Hepatocyte (in vitro differentiated cells): ENCODE results near the gene OCRL.

Experiments used
- EZH2 ChIP-seq: fragments of 200-600 bp; sonication (generic); IDR thresholded peaks from 2 replicates; pipeline ENCODE4 v1.6.1; 2016; ENCODE audit warnings: antibody characterized with exemption, mild to moderate bottlenecking, borderline replicate concordance
- EZH2phosphoT487 ChIP-seq: fragments of 200-600 bp; sonication (generic); IDR thresholded peaks from one replicate; pipeline ENCODE4 v1.6.1; 2018; ENCODE audit warnings: antibody characterized with exemption, mild to moderate bottlenecking, low read depth, moderate library complexity; ENCODE audit not compliant: unreplicated experiment, severe bottlenecking
- TF ChIP-seq, protein P1 (sequence below): fragments of 200-600 bp; sonication (generic); IDR thresholded peaks from 2 replicates; pipeline ENCODE4 v1.5.1; 2016; ENCODE audit warnings: antibody characterized with exemption, mild to moderate bottlenecking; ENCODE audit not compliant: poor library complexity

DNA sequence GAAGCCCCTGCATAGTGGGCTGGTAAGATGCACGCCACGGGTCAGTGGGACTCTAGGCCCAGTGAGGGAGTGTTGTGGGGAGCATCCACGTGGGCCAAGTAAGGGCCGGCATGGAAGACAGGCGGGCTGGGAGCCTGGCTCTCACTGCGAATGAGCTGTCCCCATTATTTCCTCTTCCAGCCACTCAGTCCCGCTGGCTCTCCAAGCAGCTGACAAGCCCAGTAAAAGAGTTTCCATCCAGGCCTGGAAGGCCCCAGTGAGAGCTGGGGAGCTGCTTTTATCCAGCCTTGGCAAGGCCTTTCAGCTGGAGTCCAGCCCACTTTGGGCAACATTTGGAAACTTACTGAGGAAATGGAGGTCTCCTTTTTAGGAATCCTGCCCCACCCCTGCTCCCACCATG, 89.8 kb downstream of the OCRL start:
- TF ChIP-seq EZH2 = no peak
- TF ChIP-seq, protein P1, sequence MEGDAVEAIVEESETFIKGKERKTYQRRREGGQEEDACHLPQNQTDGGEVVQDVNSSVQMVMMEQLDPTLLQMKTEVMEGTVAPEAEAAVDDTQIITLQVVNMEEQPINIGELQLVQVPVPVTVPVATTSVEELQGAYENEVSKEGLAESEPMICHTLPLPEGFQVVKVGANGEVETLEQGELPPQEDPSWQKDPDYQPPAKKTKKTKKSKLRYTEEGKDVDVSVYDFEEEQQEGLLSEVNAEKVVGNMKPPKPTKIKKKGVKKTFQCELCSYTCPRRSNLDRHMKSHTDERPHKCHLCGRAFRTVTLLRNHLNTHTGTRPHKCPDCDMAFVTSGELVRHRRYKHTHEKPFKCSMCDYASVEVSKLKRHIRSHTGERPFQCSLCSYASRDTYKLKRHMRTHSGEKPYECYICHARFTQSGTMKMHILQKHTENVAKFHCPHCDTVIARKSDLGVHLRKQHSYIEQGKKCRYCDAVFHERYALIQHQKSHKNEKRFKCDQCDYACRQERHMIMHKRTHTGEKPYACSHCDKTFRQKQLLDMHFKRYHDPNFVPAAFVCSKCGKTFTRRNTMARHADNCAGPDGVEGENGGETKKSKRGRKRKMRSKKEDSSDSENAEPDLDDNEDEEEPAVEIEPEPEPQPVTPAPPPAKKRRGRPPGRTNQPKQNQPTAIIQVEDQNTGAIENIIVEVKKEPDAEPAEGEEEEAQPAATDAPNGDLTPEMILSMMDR = no peak
- no peak for TF ChIP-seq EZH2phosphoT487
